PFSK-1 (cell line): ENCODE results near the gene EXOC6B.

Source experiments
- POLR2AphosphoS5 ChIP-seq: IDR thresholded peaks from 2 replicates; pipeline ENCODE4 v1.6.1; 2012; ENCODE audit warnings: low read depth, mild to moderate bottlenecking, control low read depth, low read length, moderate library complexity
- SIN3A ChIP-seq: IDR thresholded peaks from 2 replicates; pipeline ENCODE4 v1.6.1; 2012; ENCODE audit warnings: mild to moderate bottlenecking, low read length, moderate library complexity, borderline replicate concordance; ENCODE audit not compliant: insufficient read depth
- TF ChIP-seq, protein P1 (sequence below), 2 experiments: IDR thresholded peaks; 2 replicates each; pipeline versions ENCODE4 v1.6.1 to v1.8.0; 2011 to 2012; ENCODE audit warnings: low read depth in 2 of 2, low read length in 2 of 2, control low read depth in 1 of 2, inconsistent platforms in 1 of 2, mild to moderate bottlenecking in 1 of 2, moderate library complexity in 1 of 2; ENCODE audit not compliant: insufficient read depth in 1 of 2

DNA sequence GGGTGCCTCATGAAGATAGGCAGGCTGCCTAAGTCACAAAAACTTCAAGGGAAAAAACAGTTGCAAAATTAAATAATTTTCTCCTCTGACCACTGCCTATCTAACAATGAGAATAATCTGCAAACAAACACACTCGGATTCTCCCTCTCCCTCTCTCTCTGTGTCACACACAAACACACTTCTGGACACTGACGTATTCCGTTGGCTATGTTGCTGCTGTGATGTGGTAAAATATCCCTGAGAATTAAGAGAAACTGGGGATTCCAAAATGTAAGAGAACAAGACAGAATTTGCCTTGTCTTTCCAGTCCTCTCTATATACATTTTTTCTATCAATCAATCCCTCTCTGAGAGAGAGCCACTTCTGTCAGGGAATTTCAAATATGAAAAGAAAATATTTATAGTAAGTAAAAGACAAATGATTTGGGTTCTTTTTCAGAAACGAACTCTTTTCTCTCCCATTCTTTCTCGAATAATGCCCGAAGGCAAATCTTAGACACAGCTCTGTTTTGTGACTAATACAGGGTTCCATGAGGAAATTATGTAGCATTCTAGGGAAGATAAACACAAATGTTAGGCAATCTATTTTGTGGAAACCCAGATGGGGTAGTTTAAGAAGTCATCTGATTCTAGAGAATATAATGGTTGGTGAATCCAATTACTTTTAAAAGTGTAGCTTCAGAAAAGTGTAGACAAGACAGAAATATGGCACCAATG, 367.9 kb downstream of the EXOC6B start:
- TF ChIP-seq, protein P1, sequence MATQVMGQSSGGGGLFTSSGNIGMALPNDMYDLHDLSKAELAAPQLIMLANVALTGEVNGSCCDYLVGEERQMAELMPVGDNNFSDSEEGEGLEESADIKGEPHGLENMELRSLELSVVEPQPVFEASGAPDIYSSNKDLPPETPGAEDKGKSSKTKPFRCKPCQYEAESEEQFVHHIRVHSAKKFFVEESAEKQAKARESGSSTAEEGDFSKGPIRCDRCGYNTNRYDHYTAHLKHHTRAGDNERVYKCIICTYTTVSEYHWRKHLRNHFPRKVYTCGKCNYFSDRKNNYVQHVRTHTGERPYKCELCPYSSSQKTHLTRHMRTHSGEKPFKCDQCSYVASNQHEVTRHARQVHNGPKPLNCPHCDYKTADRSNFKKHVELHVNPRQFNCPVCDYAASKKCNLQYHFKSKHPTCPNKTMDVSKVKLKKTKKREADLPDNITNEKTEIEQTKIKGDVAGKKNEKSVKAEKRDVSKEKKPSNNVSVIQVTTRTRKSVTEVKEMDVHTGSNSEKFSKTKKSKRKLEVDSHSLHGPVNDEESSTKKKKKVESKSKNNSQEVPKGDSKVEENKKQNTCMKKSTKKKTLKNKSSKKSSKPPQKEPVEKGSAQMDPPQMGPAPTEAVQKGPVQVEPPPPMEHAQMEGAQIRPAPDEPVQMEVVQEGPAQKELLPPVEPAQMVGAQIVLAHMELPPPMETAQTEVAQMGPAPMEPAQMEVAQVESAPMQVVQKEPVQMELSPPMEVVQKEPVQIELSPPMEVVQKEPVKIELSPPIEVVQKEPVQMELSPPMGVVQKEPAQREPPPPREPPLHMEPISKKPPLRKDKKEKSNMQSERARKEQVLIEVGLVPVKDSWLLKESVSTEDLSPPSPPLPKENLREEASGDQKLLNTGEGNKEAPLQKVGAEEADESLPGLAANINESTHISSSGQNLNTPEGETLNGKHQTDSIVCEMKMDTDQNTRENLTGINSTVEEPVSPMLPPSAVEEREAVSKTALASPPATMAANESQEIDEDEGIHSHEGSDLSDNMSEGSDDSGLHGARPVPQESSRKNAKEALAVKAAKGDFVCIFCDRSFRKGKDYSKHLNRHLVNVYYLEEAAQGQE (IDR thresholded peaks at IDR 0.05; ENCODE audit: insufficient read depth in 1 of 2, low read depth in 2 of 2, low read length in 2 of 2), result no peak
- TF ChIP-seq POLR2AphosphoS5, result no peak
- TF ChIP-seq SIN3A, result no peak
